GM12891 (cell line): ENCODE measurements around the gene SNX1.

ENCODE experiments used
- PAX5 ChIP-seq: IDR thresholded peaks from 2 replicates; pipeline ENCODE4 v1.6.1; 2011; ENCODE audit warnings: low read length, moderate library complexity, mild to moderate bottlenecking; ENCODE audit not compliant: insufficient read depth, severe bottlenecking
- POLR2A ChIP-seq: IDR thresholded peaks from 2 replicates; pipeline ENCODE4 v1.6.1; 2011; ENCODE audit warnings: low read depth, low read length, control low read depth
- POLR2AphosphoS5 ChIP-seq: IDR thresholded peaks from 2 replicates; pipeline ENCODE4 v1.6.1; 2011; ENCODE audit warnings: low read depth, low read length, control low read depth
- POU2F2 ChIP-seq: IDR thresholded peaks from 2 replicates; pipeline ENCODE4 v1.6.1; 2011; ENCODE audit warnings: low read depth, mild to moderate bottlenecking, control low read depth, low read length, moderate library complexity
- SPI1 ChIP-seq: IDR thresholded peaks from 2 replicates; pipeline ENCODE4 v1.6.1; 2011; ENCODE audit warnings: low read depth, low read length, control low read depth
- TAF1 ChIP-seq: IDR thresholded peaks from 2 replicates; pipeline ENCODE4 v1.6.1; 2011; ENCODE audit warnings: low read depth, low read length, control low read depth

GRCh38 chr15:64149424-64149823, 53.6 kb downstream of the SNX1 start:
- TF ChIP-seq TAF1: no peak
- TF ChIP-seq POLR2AphosphoS5: no peak
- no peak for TF ChIP-seq POLR2A
- TF ChIP-seq POU2F2: no peak
- TF ChIP-seq SPI1: no peak
- no peak for TF ChIP-seq PAX5
